Activated T-cell treated with anti-CD3 and anti-CD28 coated beads, Interleukin-2, amount 50 U/mL, for 72 hours (primary cell): ENCODE data around the gene PLK3. TPM values are rescaled to one million over a fixed set of nuclear protein-coding genes. Genes with fewer than 3 reads are reported as not detected.
"Not testable (repeated sequence)": the region's sequence is repeated elsewhere in the genome, so short reads cannot be mapped to it uniquely, and the experiment has no call there.

ENCODE experiments used
- ATAC-seq, 2 donors: fragments of 150-1000 bp; cut with Tn5 transposase; replicated peaks in 1 of 2; 2 replicates each; pipeline ENCODE4 v1.10.0; 2021; ENCODE audit warnings: moderate library complexity in 2 of 2, mild to moderate bottlenecking in 1 of 2
- DNase-seq, 2 donors: peaks; one replicate each; pipeline ENCODE4 v3.0.0; 2021 to 2022; ENCODE audit warnings: mixed read lengths in 1 of 2
- H3K27ac Mint-ChIP-seq: one replicate; pipeline ENCODE4 v1.8.0; 2022; ENCODE audit warnings: mild to moderate bottlenecking, moderate library complexity, mixed read lengths
- H3K27me3 Mint-ChIP-seq: one replicate; pipeline ENCODE4 v1.8.0; 2022; ENCODE audit warnings: low read depth, mixed read lengths
- H3K36me3 Mint-ChIP-seq, 2 donors: one replicate each; pipeline ENCODE4 v1.8.0; 2022; ENCODE audit warnings: mixed read lengths in 2 of 2, mild to moderate bottlenecking in 1 of 2; ENCODE audit not compliant: insufficient read depth in 2 of 2
- H3K4me1 Mint-ChIP-seq: one replicate; pipeline ENCODE4 v1.8.0; 2022; ENCODE audit warnings: low read depth, mixed read lengths
- H3K4me3 Mint-ChIP-seq, 2 donors: one replicate each; pipeline ENCODE4 v1.8.0; 2022; ENCODE audit warnings: mild to moderate bottlenecking in 2 of 2, mixed read lengths in 2 of 2, moderate library complexity in 2 of 2
- H3K9me3 Mint-ChIP-seq, 2 donors: one replicate each; pipeline ENCODE4 v1.8.0; 2022; ENCODE audit warnings: mixed read lengths in 2 of 2
- total RNA-seq, 2 donors: library from RNA; stranded (reverse); gene quantifications; one replicate each; pipeline ENCODE4 v1.2.3, GENCODE V29; 2022

The PLK3 gene
- 10 to 100 TPM; 53.4 to 60.7 TPM for total RNA-seq

DNA sequence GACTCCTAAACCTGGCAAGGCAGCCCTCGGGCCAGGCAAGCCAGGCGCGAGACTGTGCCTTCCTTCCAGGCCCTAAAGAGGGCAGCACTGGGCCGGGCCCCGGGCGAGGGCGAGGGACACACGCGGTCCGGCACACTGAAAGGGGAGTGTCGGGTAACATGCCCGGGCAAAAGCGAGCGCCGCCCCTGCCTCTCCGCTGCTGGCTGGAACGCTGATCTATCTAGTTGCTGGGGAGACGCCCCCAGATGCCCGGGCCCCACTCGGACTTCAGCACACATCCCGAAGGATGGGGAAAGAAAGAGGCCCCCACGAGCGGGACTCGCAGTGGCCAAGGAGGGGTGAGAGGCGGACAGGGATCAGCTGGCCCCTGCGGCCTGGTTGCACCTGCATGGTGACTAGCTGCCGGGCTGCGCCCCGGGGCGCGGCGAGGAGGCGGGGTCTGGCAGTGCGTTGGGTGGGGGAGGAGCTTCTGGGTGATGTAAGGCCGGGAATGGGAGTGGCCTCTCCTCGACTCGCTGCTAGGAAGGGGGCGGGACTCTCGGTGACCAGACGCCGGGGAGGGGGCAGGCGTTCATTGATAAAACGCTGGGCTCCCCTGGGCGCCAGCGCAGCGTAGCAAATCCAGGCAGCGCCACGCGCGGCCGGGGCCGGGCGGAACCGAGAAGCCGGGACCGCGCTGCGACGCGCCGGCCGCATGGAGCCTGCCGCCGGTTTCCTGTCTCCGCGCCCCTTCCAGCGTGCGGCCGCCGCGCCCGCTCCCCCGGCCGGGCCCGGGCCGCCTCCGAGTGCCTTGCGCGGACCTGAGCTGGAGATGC is at the start of gene PLK3:
PLK3 (plus strand) TSS at position 608 of the 815 bp plus-strand sequence; CDS start at position 695, 87 bp downstream.
- H3K9me3 Mint-ChIP-seq, result no peaks in the 10 kb centered on the region
- H3K27me3 Mint-ChIP-seq, result no peaks in the 10 kb centered on the region
- peak; percentile 80 to 81 for ATAC-seq
- peak; percentile 99 for DNase-seq
- peak within 1 kb of the TSS; percentile 91 for H3K27ac Mint-ChIP-seq
- peaks cover 13 to 26% of the 10 kb centered on the region in 2 donors for H3K36me3 Mint-ChIP-seq
- H3K4me1 Mint-ChIP-seq, result peaks cover 55% of the 10 kb centered on the region
- H3K4me3 Mint-ChIP-seq, result peak within 1 kb of the TSS; percentile 93 to 98

DNA sequence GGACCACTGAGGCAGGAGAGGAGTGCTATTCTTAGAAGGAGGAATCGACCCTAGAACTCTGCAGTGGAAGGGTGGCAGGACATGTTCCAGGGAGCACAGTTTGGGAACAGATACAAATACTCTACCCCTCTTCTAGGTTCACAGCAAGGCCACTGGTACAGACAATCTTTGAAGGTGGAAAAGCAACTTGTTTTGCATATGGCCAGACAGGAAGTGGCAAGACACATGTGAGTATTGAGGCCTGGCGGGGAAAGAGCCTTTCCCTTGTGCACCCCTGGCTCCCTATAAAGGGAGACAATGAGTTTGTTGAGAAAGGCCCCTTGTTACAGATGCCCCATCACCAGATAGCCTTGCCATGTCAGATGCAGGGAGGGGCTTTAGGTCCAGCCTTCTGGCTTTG is 42.8 kb upstream of the PLK3 start:
- Mint-ChIP-seq H3K27ac (no peak overlapping the region), H3K27me3 (no peaks in the 10 kb centered on the region), H3K9me3 (no peaks in the 10 kb centered on the region), H3K36me3 (peaks cover 25 to 55% of the 10 kb centered on the region in 2 donors), H3K4me1 (peaks cover 8% of the 10 kb centered on the region), H3K4me3 (no peak overlapping the region)
- DNase-seq (no peak), ATAC-seq (no peak)

DNA sequence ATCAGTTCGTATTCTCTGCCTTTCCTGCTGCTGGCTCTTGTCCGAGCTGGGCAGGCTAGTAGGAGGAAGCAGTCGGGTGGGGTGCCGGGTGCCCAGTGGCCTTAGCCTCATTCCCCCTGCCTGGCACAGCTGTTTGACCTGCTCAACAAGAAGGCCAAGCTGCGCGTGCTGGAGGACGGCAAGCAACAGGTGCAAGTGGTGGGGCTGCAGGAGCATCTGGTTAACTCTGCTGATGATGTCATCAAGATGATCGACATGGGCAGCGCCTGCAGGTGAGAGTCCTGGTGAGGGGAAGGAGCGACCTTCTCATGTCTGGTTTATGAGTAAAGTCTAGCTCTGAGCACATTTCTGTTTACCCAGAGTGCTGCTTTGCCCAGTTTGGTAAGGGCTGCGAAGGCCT is 41.1 kb upstream of the PLK3 start:
- no peaks in the 10 kb centered on the region for H3K9me3 Mint-ChIP-seq
- DNase-seq, result no peak
- H3K4me3 Mint-ChIP-seq, result no peak overlapping the region
- no peak overlapping the region for H3K27ac Mint-ChIP-seq
- ATAC-seq, result no peak
- H3K36me3 Mint-ChIP-seq, result peaks cover 32 to 57% of the 10 kb centered on the region in 2 donors
- H3K27me3 Mint-ChIP-seq, result no peaks in the 10 kb centered on the region
- H3K4me1 Mint-ChIP-seq, result no peaks in the 10 kb centered on the region

GRCh38 chr1:44760876-44761275 is 39.3 kb upstream of the PLK3 start:
- ATAC-seq (no peak), DNase-seq (no peak)
- Mint-ChIP-seq H3K27ac (no peak overlapping the region), H3K4me3 (no peak overlapping the region), H3K9me3 (no peaks in the 10 kb centered on the region), H3K4me1 (no peaks in the 10 kb centered on the region), H3K27me3 (no peaks in the 10 kb centered on the region), H3K36me3 (peaks cover 29 to 59% of the 10 kb centered on the region in 2 donors)

- ATAC-seq, H3K9me3 Mint-ChIP-seq, H3K4me1 Mint-ChIP-seq, H3K27ac Mint-ChIP-seq, H3K4me3 Mint-ChIP-seq, DNase-seq, H3K27me3 Mint-ChIP-seq: not testable (repeated sequence)
- H3K36me3 Mint-ChIP-seq, result peaks cover 12 to 31% of the 10 kb centered on the region in 2 donors
Measured at GRCh38 chr1:44766421-44766820, 33.8 kb upstream of the PLK3 start.

GRCh38 chr1:44775078-44775929 is 24.9 kb upstream of the PLK3 start, which contains the start of gene RPS8:
Gene RPS8 (plus strand): TSS chr1:44775540. CDS start chr1:44775597, 57 bp downstream.
- Mint-ChIP-seq H3K4me1 (peaks cover 50% of the 10 kb centered on the region), H3K9me3 (no peaks in the 10 kb centered on the region), H3K27me3 (no peaks in the 10 kb centered on the region), H3K4me3 (peak within 1 kb of the TSS; percentile 92 to 97), H3K36me3 (peaks cover 29 to 45% of the 10 kb centered on the region in 2 donors), H3K27ac (peak within 1 kb of the TSS; percentile 98)
- ATAC-seq, result peak; percentile 86 to 88
- DNase-seq, result peak; percentile 89 to 90

GRCh38 chr1:44775930-44776729 is 24.0 kb upstream of the PLK3 start:
- H3K27ac Mint-ChIP-seq, result peak overlapping the region; percentile 96
- peaks cover 50% of the 10 kb centered on the region for H3K4me1 Mint-ChIP-seq
- peak; percentile 12 to 26 for ATAC-seq

DNA sequence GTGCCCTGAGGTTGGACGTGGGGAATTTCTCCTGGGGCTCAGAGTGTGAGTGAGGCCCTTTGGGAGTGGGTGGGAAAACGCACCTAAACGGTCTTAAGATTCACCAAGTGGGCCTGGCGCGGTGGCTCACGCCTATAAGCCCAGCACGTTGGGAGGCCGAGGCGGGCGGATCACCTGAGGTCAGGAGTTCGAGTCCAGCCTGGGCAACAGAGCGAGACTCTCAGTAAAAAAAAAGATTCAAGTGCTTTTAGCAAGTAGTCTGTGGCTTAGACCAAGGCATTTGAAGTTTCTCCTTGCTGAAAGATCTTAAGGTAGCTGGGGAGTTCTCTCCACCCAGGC is 23.5 kb upstream of the PLK3 start:
- H3K9me3 Mint-ChIP-seq, result no peaks in the 10 kb centered on the region
- DNase-seq (no peak), ATAC-seq (no peak)
- peaks cover 50% of the 10 kb centered on the region for H3K4me1 Mint-ChIP-seq
- H3K27me3 Mint-ChIP-seq, result no peaks in the 10 kb centered on the region
- H3K36me3 Mint-ChIP-seq, result peaks cover 34 to 54% of the 10 kb centered on the region in 2 donors
- peak overlapping the region; percentile 92 to 97 for H3K4me3 Mint-ChIP-seq
- H3K27ac Mint-ChIP-seq, result peak overlapping the region; percentile 96

More at GRCh38 chr1:44775930-44776729, 24.0 kb upstream of the PLK3 start:
- DNase-seq, result peak; percentile 32 to 47
- Mint-ChIP-seq H3K36me3 (peaks cover 32 to 48% of the 10 kb centered on the region in 2 donors), H3K27me3 (no peaks in the 10 kb centered on the region), H3K4me3 (peak overlapping the region; percentile 92 to 97), H3K9me3 (no peaks in the 10 kb centered on the region)

- no peak for DNase-seq
- Mint-ChIP-seq H3K36me3 (peaks cover 34 to 60% of the 10 kb centered on the region in 2 donors), H3K4me1 (peaks cover 50% of the 10 kb centered on the region)
Measured at GRCh38 chr1:44777547-44777946, 22.6 kb upstream of the PLK3 start.

DNA sequence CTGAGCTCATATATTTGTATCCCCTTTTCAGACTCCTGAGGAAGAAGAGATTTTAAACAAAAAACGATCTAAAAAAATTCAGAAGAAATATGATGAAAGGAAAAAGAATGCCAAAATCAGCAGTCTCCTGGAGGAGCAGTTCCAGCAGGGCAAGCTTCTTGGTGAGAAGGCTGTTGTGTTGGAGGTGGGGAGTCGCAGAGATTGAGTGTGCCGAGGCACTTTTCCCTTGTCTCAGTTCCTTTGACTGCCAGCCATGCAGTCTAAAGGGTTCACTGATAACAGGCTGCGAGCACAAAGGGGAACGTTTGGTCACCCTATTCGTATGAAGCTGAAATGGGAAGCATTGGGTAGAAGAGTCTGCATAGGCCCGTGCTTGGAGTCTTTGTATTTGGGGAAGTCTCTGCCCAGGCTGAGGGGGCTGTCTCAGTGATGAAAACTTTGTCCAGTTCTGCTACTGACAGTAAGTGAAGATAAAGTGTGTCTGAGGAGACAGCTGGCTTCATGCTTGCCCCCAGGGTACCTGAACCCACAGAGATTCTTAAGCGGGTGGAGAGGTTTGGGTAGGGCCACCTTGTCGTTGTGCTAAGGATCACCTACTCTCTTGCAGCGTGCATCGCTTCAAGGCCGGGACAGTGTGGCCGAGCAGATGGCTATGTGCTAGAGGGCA is 22.1 kb upstream of the PLK3 start:
- Mint-ChIP-seq H3K4me3 (peak overlapping the region; percentile 92 to 97), H3K27me3 (no peaks in the 10 kb centered on the region), H3K4me1 (peaks cover 54% of the 10 kb centered on the region), H3K9me3 (no peaks in the 10 kb centered on the region), H3K27ac (peak overlapping the region; percentile 81), H3K36me3 (peaks cover 34 to 60% of the 10 kb centered on the region in 2 donors)
- DNase-seq (no peak), ATAC-seq (no peak)

More at GRCh38 chr1:44777547-44777946, 22.6 kb upstream of the PLK3 start:
- Mint-ChIP-seq H3K4me3 (peak overlapping the region; percentile 92 to 97), H3K27me3 (no peaks in the 10 kb centered on the region), H3K9me3 (no peaks in the 10 kb centered on the region), H3K27ac (peak overlapping the region; percentile 81)
- ATAC-seq, result no peak

DNA sequence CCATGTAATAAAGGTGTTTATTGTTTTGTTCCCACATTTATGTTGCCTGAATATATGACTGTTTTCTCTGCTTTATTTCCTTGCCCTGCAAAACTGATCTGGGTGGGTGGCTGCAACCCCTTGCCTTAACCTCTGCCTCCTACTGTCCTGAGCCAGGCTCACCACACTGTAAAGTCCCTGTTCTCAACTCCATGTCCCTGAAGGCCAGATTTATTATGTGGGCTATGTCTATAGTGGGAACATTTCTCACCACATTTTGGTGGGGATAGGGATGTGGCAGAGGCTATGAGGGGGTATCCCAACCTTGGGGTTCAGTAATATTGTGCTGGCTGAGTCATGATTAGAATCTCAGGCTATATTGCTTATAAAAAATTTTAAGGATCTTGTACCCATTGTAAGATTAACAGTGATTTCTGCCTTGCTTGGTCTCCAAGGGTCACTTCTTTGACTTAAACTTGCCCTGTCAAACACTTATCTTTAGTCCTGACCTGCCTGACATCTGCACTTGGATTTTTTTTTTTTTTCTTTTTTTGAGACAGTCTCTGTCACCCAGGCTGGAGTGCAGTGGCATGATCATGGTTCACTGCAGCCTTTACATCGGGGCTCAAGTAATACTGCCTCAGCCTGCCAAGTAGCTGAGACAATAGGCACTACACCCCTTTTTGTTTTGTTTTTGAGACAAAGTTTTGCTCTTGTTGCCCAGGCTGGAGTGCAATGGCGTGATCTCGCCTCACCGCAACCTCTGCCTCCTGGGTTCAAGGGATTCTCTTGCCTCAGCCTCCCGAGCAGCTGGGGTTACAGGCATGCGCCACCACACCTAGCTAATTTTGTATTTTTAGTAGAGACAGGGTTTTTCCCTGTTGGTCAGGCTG is 21.2 kb upstream of the PLK3 start:
- H3K4me3 Mint-ChIP-seq, result peak overlapping the region; percentile 66 to 97

More for the DNA sequence above, 21.2 kb upstream of the PLK3 start:
- DNase-seq (no peak), ATAC-seq (no peak)
- H3K27ac Mint-ChIP-seq, result peak overlapping the region; percentile 72
- peaks cover 59% of the 10 kb centered on the region for H3K4me1 Mint-ChIP-seq
- H3K36me3 Mint-ChIP-seq, result peaks cover 33 to 58% of the 10 kb centered on the region in 2 donors
- H3K9me3 Mint-ChIP-seq, result no peaks in the 10 kb centered on the region
- H3K27me3 Mint-ChIP-seq, result no peaks in the 10 kb centered on the region
